ENCODE measurements around the gene TBL1X. TPM values are rescaled to one million over a fixed set of nuclear protein-coding genes. Genes with fewer than 3 reads are reported as not detected.

Gene TBL1X
- total and polyA plus RNA-seq, 7 donors, result 6.5 to 25.8 (median 16.1) TPM

- TF ChIP-seq, protein P1, sequence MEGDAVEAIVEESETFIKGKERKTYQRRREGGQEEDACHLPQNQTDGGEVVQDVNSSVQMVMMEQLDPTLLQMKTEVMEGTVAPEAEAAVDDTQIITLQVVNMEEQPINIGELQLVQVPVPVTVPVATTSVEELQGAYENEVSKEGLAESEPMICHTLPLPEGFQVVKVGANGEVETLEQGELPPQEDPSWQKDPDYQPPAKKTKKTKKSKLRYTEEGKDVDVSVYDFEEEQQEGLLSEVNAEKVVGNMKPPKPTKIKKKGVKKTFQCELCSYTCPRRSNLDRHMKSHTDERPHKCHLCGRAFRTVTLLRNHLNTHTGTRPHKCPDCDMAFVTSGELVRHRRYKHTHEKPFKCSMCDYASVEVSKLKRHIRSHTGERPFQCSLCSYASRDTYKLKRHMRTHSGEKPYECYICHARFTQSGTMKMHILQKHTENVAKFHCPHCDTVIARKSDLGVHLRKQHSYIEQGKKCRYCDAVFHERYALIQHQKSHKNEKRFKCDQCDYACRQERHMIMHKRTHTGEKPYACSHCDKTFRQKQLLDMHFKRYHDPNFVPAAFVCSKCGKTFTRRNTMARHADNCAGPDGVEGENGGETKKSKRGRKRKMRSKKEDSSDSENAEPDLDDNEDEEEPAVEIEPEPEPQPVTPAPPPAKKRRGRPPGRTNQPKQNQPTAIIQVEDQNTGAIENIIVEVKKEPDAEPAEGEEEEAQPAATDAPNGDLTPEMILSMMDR (IDR thresholded peaks at IDR 0.05), result no peak
- no peak for TF ChIP-seq POLR2A (IDR thresholded peaks at IDR 0.05)
- no peak for TF ChIP-seq POLR2AphosphoS5 (IDR thresholded peaks at IDR 0.05)
- TF ChIP-seq EP300 (IDR thresholded peaks at IDR 0.05), result no peak
- Histone ChIP-seq H3K36me3 (no peaks in the 10 kb centered on the region), H3K4me1 (peaks cover 0 to 14% (median 3%) of the 10 kb centered on the region in 4 donors), H3K27me3 (no peaks in the 10 kb centered on the region), H3K9me3 (no peaks in the 10 kb centered on the region), H3K27ac (no peak overlapping the region), H3K4me3 (no peak overlapping the region)
- intact Hi-C loops (cut with DNase I), result no loop called here
- WGBS, 2 donors, result 0% methylated on average over 1 of the region's 1 CpG
- DNase-seq, result no peak
Observed at GRCh38 chrX:9489234-9489633, 24.4 kb downstream of the TBL1X start.

GRCh38 chrX:9492901-9493300, 28.0 kb downstream of the TBL1X start:
- intact Hi-C loops (cut with DNase I), result loop anchor here (10.0 kb wide), 1 partner anchor 182 kb away; no protein-coding TSS in a partner anchor
- DNase-seq, result no peak
- Histone ChIP-seq H3K36me3 (no peaks in the 10 kb centered on the region), H3K4me1 (peaks cover 0 to 18% (median 7%) of the 10 kb centered on the region in 4 donors), H3K27ac (no peak overlapping the region), H3K4me3 (no peak overlapping the region), H3K27me3 (no peaks in the 10 kb centered on the region), H3K9me3 (no peaks in the 10 kb centered on the region)
- TF ChIP-seq POLR2A (IDR thresholded peaks at IDR 0.05) (no peak), POLR2AphosphoS5 (IDR thresholded peaks at IDR 0.05) (no peak), EP300 (IDR thresholded peaks at IDR 0.05) (no peak)
- TF ChIP-seq, protein P1 (IDR thresholded peaks at IDR 0.05), result no peak
- 24 to 82% methylated on average over 2 of the region's 2 CpGs for WGBS, 2 donors

- Histone ChIP-seq H3K36me3 (no peaks in the 10 kb centered on the region), H3K4me1 (peaks cover 0 to 18% (median 7%) of the 10 kb centered on the region in 4 donors), H3K27ac (peak overlapping the region in 3 of 4 donors; percentile 12 to 66 (median 64)), H3K9me3 (no peaks in the 10 kb centered on the region), H3K4me3 (no peak overlapping the region), H3K27me3 (no peaks in the 10 kb centered on the region)
- intact Hi-C loops (cut with DNase I), result loop anchor here (10.0 kb wide), 1 partner anchor 181 kb away; no protein-coding TSS in a partner anchor
- WGBS, 2 donors, result 89 to 92% methylated on average over 5 of the region's 5 CpGs
- DNase-seq, result no peak
- TF ChIP-seq POLR2AphosphoS5 (IDR thresholded peaks at IDR 0.05) (peak in 1 of 4 donors; percentile 14), EP300 (IDR thresholded peaks at IDR 0.05) (no peak)
- TF ChIP-seq, protein P1 (IDR thresholded peaks at IDR 0.05), result no peak
Observed at GRCh38 chrX:9493936-9494335, 29.1 kb downstream of the TBL1X start.

DNA sequence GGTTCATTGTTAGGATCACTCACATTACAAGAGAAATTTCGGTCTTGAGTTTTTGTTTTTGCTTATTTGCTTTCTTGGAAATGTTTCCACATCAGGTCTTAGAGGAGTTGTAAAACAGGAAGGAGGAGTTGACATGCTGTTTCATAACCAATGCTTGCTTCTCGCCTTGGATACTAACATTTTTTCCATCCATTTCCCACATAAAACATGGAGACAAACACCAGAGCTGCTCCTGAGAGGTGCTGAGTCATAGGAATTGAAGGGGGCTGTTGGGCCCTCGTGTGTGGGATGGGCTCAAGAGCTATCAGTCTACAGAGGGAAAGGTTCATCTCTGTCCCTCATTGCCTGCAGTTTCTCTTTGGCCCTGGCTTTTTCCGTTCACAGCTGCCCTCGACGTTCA, 29.9 kb downstream of the TBL1X start:
- intact Hi-C loops (cut with DNase I), result loop anchor here (10.0 kb wide), 1 partner anchor 180 kb away; no protein-coding TSS in a partner anchor
- Histone ChIP-seq H3K4me3 (peak overlapping the region in 1 of 4 donors; percentile 24), H3K36me3 (no peaks in the 10 kb centered on the region), H3K9me3 (no peaks in the 10 kb centered on the region), H3K27ac (peak overlapping the region in 3 of 4 donors; percentile 39 to 66 (median 64)), H3K4me1 (peaks cover 0 to 18% (median 7%) of the 10 kb centered on the region in 4 donors), H3K27me3 (no peaks in the 10 kb centered on the region)
- peak; percentile 77 for DNase-seq
- TF ChIP-seq EP300 (IDR thresholded peaks at IDR 0.05) (peak; percentile 47 to 85 (median 72)), POLR2AphosphoS5 (IDR thresholded peaks at IDR 0.05) (peak; percentile 79 to 91 (median 88)), POLR2A (IDR thresholded peaks at IDR 0.05) (no peak)
- TF ChIP-seq, protein P1 (IDR thresholded peaks at IDR 0.05), result no peak
- WGBS, 2 donors, result 66 to 73% methylated on average over 6 of the region's 6 CpGs
